ENCODE results near the gene SYT9. TPM values are rescaled to one million over a fixed set of nuclear protein-coding genes. Genes with fewer than 3 reads are reported as not detected.

Gene SYT9
- total RNA-seq, 1 experiment from 2014 or later, result 0.23 TPM

DNA sequence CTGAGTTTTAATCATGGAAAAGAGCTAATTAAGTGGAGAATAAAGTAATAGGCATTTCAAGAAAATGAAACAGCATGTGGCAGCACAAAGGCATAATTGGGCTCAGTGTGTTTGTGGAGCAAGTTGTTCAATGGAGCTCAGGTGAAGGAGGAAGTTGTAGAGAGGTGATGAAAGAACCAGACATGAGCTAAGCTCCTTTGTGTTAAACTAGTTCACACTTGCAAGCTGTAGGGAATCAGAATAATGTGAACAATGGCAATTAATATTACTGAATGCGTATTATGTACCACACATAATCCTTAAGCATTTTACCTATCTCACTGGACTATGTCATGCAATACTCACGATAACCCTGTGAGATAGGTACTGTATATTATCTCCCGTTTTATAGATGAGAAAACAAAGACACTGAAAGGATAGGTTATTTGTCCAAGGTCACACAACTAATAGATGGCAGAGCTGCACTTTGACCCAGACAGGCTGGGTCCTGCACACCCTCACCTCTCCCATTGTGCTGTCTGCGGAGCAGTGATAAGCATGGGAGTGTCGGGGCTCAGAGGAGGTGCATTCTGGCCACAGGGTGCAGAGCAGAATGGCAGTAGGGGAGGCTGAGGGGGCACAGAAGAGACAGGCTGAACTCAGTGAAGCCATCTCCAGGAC is 242.5 kb downstream of the SYT9 start:
- Histone ChIP-seq H3K36me3 (no peaks in the 10 kb centered on the region), H3K9me3 (no peaks in the 10 kb centered on the region)

DNA sequence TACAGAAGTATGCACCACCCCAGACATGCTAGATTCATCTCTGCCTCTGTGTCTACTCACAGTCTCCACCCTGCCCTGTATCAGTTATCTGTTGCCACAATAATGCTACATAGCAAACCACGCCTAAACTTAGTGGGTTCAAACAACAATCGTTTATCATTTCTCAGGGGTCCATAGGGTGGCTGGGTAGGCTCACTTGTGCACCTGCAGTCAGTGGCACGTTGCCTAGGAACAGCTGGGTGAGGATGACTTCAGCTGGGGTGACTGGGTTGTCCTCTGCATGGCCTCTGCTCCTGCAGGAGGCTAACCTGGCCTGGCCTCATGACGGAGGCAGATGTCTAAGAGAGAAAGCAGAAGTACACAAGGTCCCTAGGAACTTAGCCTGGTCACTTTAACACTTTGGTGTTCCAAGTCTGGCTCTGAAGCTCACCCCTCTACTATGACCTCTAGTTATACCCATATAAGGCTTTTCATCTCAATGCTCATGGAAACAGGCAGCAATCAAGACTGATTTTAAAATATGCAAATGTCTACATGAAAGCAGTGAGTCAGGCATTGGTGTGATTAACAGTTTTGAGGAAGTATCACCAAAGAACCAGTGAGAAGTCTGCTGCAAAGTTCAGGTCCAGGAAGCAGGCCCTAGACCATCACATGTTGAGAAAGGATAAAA is 244.3 kb downstream of the SYT9 start:
- DNase-seq, result no peak
- Histone ChIP-seq H3K36me3 (no peaks in the 10 kb centered on the region), H3K9me3 (no peaks in the 10 kb centered on the region)

More for the DNA sequence above, 242.5 kb downstream of the SYT9 start:
- no peak for DNase-seq
- H3K4me3 ChIP-seq, result no peak overlapping the region
- H3K27me3 ChIP-seq, result no peaks in the 10 kb centered on the region

DNA sequence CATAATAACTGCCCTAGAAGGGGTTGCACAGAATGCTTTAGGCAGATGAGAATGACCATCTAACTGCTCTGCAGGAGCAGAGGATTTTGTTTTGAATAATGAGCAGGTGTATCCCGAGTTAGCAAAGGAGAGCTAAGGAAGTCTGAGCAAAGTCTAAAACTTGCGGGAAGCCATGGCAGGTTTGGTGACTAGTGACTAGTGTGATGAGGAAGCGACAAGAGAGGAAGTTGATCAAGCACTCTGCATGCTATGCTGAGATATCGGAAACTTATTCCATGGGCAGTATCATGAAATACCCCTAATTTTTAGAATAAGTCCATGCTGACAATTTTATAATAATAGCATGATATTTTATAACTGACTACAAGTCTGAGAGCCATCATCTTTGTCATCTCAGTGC is 246.5 kb downstream of the SYT9 start:
- H3K4me3 ChIP-seq, result no peak overlapping the region
- H3K27me3 ChIP-seq, result no peaks in the 10 kb centered on the region
- H3K36me3 ChIP-seq, result no peaks in the 10 kb centered on the region
- H3K9me3 ChIP-seq, result no peaks in the 10 kb centered on the region
- DNase-seq, result no peak

More for the DNA sequence above, 244.3 kb downstream of the SYT9 start:
- Histone ChIP-seq H3K27me3 (no peaks in the 10 kb centered on the region), H3K4me3 (no peak overlapping the region)

DNA sequence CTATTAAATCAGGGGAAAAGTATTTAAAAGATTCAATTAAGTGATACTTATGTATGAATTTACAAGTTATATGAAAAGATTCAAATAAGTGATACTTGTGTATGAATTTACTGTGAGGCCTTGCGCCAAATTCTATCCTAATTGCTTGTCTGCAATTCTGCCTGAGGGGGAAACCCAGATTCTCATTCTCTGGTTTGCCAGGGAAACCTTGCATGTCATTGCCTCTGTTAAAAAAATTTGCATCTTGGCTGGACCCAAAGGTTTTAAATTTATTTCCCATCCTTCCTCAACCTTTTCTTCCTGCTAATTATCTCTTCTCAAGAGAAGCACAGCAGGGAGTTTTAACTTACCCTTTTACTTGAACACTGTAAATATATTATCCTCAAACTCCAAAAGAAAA is 247.4 kb downstream of the SYT9 start:
- no peaks in the 10 kb centered on the region for H3K27me3 ChIP-seq
- no peak overlapping the region for H3K4me3 ChIP-seq
- DNase-seq, result no peak
- no peaks in the 10 kb centered on the region for H3K36me3 ChIP-seq
- no peaks in the 10 kb centered on the region for H3K9me3 ChIP-seq

DNA sequence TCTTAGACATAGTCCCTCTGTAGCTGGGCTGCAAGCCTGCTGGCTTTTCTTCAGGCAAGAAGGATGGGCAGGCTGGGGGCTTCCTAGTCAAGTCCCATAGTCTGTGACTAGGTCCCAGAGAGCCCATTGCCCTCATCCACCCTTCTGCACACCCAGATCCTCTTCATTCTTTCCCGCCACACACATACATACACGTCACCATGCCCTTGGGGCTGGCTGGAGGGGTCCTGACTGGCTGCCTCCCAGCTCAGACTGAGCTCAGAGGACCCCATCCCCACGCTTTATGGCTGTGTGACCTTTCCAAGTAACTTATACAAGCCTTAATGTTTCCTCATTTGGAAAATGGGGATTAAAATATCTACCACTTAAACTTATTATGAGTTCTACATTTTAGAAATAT is 248.5 kb downstream of the SYT9 start:
- H3K4me3 ChIP-seq, result no peak overlapping the region
- no peaks in the 10 kb centered on the region for H3K9me3 ChIP-seq
- H3K36me3 ChIP-seq, result no peaks in the 10 kb centered on the region
- H3K27me3 ChIP-seq, result no peaks in the 10 kb centered on the region
- DNase-seq, result no peak

DNA sequence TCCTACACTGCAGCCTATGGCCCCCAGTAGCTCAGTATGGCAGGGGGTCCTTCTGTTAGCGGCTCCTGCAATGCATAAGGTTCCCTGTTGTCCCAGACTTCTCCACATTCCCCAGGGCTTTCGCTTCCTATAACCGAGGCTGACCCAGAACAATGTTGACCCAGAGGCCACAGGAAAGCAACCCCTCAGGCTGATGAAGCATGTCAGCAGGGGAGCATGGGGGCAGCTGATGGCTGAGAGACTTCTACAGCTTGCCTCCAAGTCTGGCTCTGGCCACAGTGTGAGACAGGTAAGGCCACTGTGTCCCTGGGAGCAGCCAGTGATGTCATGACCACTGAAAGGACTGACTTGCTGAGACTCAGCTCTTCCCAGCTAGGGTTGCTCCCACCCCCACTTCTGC is 249.5 kb downstream of the SYT9 start:
- H3K9me3 ChIP-seq, result no peaks in the 10 kb centered on the region
- no peaks in the 10 kb centered on the region for H3K36me3 ChIP-seq
- no peak for DNase-seq
- H3K4me3 ChIP-seq, result no peak overlapping the region
- H3K27me3 ChIP-seq, result no peaks in the 10 kb centered on the region

DNA sequence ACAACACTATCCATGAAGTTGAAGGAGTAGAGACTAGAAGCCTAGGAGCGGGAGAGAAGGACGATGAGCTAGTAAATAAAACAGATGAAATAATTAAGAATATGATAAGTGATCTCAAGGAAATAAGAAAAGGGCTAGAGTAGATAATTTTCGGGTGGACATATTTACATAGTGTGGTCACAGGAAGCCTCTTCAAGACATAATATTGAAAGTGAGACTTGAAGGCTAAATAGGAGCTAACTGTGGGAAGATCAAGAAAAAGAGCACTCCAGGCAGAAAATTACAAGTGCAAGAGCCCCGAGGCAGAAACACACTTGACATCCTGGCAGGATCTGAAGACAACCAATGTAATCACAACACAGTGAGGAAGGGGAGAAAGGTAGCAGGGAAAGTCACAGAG is 250.2 kb downstream of the SYT9 start:
- Histone ChIP-seq H3K36me3 (no peaks in the 10 kb centered on the region), H3K9me3 (no peaks in the 10 kb centered on the region)
- DNase-seq, result no peak

DNA sequence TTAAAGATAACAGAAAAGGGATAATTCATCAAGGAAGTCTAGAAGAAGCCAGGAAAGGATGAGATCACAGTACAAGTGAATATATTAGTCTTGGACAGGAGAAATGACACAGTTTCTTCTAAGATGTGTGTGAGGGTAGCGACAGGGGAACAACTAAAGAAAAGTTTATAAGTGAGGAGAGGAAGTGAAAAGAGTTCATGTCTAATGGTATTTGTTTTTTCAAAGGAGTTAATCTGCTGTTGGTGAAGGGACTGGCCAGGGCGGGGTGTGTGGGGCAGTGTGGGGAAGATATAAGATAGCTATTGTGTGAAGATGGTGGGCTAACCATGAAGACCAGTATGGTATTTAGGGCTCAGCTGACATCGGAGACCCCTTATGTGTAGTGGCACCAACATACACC is 254.5 kb downstream of the SYT9 start:
- no peak for DNase-seq
- Histone ChIP-seq H3K4me3 (no peak overlapping the region), H3K9me3 (no peaks in the 10 kb centered on the region), H3K27me3 (no peaks in the 10 kb centered on the region), H3K36me3 (no peaks in the 10 kb centered on the region)

More for the DNA sequence above, 250.2 kb downstream of the SYT9 start:
- H3K4me3 ChIP-seq, result no peak overlapping the region
- H3K27me3 ChIP-seq, result no peaks in the 10 kb centered on the region

DNA sequence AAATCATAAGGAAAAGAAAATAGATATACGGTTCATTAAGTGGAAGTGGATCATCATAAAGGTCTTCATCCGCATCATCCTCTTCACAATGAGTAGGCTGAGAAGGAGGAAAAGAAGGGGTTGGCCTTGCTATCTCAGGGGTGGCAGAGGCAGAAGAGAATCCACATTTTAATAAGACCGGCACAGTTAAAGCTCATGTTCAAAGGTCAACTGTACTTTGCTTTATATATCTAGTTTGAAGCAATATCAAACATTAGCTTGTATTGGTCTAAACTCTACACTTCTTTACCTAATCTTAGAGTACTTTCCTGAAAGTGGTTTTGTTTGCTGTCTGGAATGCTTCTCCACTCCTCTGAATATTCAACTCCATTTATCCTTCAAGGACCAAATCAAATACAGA is 256.4 kb downstream of the SYT9 start:
- H3K4me3 ChIP-seq, result no peak overlapping the region
- no peaks in the 10 kb centered on the region for H3K36me3 ChIP-seq
- no peaks in the 10 kb centered on the region for H3K9me3 ChIP-seq
- no peaks in the 10 kb centered on the region for H3K27me3 ChIP-seq
- DNase-seq, result no peak

DNA sequence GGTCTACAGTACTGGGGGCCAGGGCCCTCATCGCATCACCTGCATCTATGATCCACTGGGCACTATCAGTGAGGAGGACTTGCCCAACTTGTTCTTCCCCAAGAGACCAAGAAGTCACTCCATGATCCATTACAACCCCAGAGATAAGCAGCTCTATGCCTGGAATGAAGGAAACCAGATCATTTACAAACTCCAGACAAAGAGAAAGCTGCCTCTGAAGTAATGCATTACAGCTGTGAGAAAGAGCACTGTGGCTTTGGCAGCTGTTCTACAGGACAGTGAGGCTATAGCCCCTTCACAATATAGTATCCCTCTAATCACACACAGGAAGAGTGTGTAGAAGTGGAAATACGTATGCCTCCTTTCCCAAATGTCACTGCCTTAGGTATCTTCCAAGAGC is 258.3 kb downstream of the SYT9 start:
- DNase-seq, result no peak
- Histone ChIP-seq H3K9me3 (no peaks in the 10 kb centered on the region), H3K36me3 (no peaks in the 10 kb centered on the region), H3K4me3 (no peak overlapping the region), H3K27me3 (peaks cover 9% of the 10 kb centered on the region)

DNA sequence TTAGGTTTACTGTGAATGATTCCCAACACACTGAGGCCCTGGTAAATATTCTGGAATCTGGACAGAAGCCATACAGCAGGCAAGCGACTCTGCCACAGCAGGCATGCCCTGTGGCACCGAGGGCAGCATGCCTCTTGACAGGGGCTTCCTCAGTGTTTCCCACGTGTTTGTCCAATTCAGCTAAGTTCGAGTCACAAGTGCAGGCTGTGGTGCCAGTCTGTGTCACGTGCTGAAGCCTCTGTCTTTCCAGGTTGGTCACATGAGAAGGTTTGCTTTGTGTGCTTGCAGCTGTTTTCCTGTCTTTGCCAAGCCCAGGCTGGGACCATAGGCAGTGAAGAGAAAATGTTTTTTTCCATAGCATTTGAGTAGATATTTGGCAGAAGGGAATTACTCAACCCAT is 259.7 kb downstream of the SYT9 start:
- no peak for DNase-seq
- Histone ChIP-seq H3K4me3 (no peak overlapping the region), H3K9me3 (no peaks in the 10 kb centered on the region), H3K27me3 (peaks cover 10% of the 10 kb centered on the region), H3K36me3 (no peaks in the 10 kb centered on the region)

DNA sequence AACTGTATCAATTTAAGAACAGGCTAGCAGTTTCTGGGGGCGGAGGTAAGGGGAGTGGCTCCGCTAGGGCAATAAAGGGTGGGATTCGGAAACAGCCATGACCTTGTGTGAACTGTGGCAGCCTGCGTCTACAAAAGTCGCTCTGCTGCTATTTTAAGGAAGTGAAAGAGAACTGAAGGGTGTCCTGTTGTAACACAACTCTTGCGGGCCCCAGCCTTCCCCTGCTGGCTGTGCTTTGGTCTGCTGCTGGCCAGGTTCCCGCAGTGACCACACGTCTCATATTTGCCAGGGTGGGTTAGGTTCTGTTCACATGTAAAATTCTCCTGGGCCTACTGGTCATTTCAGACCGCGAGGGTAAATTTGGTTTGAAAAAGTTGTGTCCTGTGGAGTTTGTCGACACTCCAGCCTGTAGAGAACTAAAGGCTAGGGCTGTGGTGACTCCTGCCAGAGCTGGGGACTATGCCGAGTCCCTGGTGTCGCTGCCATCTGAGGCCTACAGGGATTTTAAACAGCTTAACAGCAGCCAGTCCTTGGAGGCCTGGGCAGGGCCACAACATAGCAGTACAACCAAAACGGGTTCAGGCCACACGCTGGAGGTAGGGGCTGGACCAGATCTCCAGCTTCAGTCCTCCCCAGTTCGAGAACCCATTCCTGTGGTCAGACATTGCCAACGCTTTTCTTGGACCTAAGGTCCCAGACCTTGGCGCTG is 261.0 kb downstream of the SYT9 start:
- Histone ChIP-seq H3K9me3 (no peaks in the 10 kb centered on the region), H3K27me3 (peaks cover 10% of the 10 kb centered on the region), H3K4me3 (peak overlapping the region; percentile 67), H3K36me3 (no peaks in the 10 kb centered on the region)
- peak; percentile 31 for DNase-seq

DNA sequence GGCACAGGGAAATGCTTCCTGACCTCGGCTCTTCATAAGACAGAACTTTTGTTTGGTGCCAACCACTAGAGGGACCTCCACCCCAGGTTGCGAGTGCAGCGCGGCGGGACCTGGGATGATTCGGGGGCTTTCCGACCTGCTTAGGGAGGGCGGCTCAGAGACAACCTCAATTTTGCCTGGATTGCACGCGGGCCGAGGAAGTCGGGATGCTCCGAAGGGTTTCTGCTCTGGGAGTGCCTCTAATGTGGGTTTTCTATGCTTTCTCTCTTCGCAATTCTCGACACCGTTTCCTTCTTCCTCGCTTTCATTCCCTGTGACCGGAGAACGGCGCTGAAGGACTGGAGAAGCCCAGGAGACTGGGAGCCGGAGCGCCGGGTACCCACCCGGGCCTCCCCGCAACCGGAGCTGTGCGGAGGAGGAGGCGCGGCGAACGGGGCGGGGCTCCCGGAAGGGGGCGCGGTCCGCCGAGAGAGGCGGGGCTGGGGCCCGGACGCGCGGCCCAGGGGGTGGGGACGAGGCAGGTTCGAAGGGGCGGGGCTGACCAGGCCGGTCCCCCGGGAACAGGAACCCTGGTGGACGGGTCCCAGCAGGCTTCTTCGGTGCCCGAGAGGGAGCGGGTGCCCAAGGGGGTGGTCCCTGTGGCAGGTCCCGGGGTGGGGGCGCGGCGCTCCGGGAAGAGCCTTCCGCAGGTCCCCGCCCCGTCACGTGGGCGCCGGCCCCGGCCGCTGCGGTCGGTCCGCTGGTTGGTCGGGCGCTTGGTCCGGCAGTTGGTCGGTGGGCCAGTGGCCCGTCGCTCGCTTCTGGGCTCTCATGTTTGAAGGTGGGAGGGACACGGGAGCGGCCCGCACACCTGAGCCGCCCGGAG is 261.8 kb downstream of the SYT9 start, which contains the start of gene PPFIBP2:
TSS of gene PPFIBP2 (plus strand) at position 766 of the 865 bp plus-strand sequence. CDS start 35,477 bp downstream, outside the sequence.
- Histone ChIP-seq H3K36me3 (no peaks in the 10 kb centered on the region), H3K27me3 (peaks cover 10% of the 10 kb centered on the region), H3K4me3 (peak within 1 kb of the TSS; percentile 67), H3K9me3 (no peaks in the 10 kb centered on the region)
- peak; percentile 70 for DNase-seq

DNA sequence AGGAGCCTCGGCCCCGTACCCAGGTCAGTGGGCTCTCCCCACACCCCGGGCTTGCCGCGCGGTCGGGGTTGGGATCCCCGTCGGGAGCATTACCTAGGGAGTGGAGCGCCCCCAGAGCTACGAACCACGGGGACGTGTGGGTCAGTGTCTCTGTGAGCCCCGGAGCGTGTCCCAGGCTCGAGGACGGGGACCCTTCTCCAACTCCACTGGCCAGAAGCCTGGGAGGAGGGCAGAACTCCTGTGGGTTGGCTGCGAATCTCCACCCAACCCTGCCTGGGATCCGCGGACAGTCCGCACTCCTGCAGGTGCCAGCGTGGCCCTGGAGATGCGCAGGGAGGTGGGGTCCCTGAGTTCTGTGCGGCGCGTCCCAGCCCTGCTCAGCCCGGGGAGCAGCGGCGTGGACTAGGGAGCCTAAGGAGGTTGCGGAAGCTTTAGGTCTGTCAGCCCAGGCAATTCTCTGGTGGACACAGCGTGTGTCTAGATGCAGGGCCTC is 262.4 kb downstream of the SYT9 start:
- Histone ChIP-seq H3K9me3 (no peaks in the 10 kb centered on the region), H3K4me3 (peak overlapping the region; percentile 67)
- peak; percentile 7 for DNase-seq

DNA sequence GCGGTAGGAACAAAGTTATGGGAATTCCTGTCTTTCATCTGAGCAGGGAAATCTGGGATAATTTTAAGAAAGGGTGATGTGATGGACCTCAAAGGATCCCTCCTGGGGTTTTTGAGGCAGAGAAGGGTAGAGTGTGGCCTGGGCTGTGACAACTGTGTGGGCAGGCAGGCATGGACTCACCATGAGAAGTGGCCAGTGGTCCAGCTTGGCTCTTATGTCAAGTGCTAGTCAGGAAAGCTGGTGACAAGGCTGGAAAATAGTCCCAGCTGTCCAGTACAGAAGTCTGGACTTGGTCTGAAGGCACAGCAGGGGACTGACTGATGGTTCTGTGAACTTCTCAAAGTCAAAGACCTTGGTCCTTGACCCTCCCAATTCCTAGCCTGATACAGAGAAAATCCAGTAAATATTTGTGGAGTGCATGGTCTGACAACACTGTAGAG is 263.8 kb downstream of the SYT9 start:
- no peak for DNase-seq
- Histone ChIP-seq H3K36me3 (no peaks in the 10 kb centered on the region), H3K4me3 (no peak overlapping the region), H3K9me3 (no peaks in the 10 kb centered on the region), H3K27me3 (peaks cover 10% of the 10 kb centered on the region)

More for the DNA sequence above, 262.4 kb downstream of the SYT9 start:
- Histone ChIP-seq H3K36me3 (no peaks in the 10 kb centered on the region), H3K27me3 (peaks cover 10% of the 10 kb centered on the region)

DNA sequence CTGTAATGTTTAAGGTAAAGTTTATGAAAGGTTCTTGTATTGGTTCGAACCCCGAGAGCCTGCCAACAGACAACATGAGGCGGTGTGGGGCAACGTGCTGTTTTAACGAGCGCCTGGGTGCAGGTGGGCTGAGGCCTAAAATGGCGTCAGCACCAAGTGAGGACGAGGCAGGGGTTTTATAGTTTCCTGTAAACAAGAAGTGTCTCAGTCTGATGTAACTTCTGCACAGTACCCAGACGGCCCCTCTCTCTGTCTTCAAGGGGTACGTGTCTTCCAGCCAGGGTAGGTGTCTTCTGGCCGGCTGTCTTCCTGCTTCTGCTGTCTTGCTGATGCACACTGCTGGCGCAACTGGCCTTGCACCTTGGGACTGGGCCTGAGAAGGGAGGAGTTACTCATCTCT is 264.8 kb downstream of the SYT9 start:
- H3K9me3 ChIP-seq, result no peaks in the 10 kb centered on the region
- H3K4me3 ChIP-seq, result no peak overlapping the region
- no peak for DNase-seq
- H3K36me3 ChIP-seq, result no peaks in the 10 kb centered on the region
- H3K27me3 ChIP-seq, result peaks cover 10% of the 10 kb centered on the region
